Measurements from ENCODE around the gene FFAR2. TPM values are rescaled to one million over a fixed set of nuclear protein-coding genes. Genes with fewer than 3 reads are reported as not detected.

Gene FFAR2
- total RNA-seq, 2 donors from 2014 or later: 0.92 TPM; not detected in 1

DNA sequence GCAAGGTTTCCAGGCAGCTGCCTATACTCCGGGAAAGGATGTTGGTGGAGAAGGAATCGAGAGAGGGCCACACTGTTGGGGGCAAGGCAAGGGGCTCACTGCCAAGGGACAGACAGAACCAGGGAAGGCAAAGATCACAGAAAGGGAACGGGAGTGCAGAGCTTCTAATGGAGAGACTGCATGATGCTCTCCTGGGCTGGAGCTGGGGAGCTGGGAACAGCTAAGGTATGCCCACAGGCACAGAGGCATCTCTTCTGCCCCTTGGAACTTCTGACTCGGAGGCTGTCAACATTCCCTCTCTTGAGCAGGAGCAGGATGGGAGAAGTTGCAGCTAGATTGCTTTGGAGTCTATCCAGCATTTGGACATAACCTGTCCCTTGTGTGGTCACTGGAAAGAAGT lies 22.4 kb upstream of the FFAR2 start:
- TF ChIP-seq, protein P1, sequence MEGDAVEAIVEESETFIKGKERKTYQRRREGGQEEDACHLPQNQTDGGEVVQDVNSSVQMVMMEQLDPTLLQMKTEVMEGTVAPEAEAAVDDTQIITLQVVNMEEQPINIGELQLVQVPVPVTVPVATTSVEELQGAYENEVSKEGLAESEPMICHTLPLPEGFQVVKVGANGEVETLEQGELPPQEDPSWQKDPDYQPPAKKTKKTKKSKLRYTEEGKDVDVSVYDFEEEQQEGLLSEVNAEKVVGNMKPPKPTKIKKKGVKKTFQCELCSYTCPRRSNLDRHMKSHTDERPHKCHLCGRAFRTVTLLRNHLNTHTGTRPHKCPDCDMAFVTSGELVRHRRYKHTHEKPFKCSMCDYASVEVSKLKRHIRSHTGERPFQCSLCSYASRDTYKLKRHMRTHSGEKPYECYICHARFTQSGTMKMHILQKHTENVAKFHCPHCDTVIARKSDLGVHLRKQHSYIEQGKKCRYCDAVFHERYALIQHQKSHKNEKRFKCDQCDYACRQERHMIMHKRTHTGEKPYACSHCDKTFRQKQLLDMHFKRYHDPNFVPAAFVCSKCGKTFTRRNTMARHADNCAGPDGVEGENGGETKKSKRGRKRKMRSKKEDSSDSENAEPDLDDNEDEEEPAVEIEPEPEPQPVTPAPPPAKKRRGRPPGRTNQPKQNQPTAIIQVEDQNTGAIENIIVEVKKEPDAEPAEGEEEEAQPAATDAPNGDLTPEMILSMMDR (IDR thresholded peaks at IDR 0.05): no peak
- H3K4me1 ChIP-seq (ENCODE audit: control insufficient read depth in 1 of 2, low read depth in 2 of 2): no peaks in the 10 kb centered on the region
- H3K27me3 ChIP-seq (replicated peaks; ENCODE audit: insufficient read depth): no peaks in the 10 kb centered on the region
- ATAC-seq (ENCODE audit: insufficient number of reproducible peaks, low FRiP score, low read depth) (no peak), DNase-seq (ENCODE audit: low spot score) (no peak)
- H3K4me3 ChIP-seq: no peak overlapping the region
- no peak overlapping the region for H3K27ac ChIP-seq
- H3K9me3 ChIP-seq: no peaks in the 10 kb centered on the region
- no peaks in the 10 kb centered on the region for H3K36me3 ChIP-seq

DNA sequence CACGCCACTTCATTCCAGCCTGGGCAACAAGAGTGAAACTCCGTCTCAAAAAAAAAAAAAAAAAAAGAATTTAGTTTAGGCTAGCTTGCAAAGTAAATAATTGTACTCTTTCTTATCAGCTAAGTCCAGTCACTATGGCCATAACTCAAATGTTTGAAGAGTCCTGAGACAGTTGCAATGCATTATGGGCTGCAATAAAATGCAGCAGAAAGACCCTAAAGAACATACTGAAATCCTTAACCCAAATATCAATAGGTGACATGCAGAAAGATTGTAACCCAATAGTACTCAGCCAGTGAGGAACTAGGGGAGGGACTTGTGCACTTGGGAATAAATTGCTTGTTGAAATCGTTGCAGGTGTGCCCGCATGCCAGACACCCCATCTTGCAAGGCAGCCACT lies 20.9 kb upstream of the FFAR2 start:
- Histone ChIP-seq H3K36me3 (no peaks in the 10 kb centered on the region), H3K27ac (no peak overlapping the region), H3K9me3 (no peaks in the 10 kb centered on the region), H3K27me3 (replicated peaks; ENCODE audit: insufficient read depth) (no peaks in the 10 kb centered on the region), H3K4me3 (no peak overlapping the region), H3K4me1 (ENCODE audit: control insufficient read depth in 1 of 2, low read depth in 2 of 2) (no peaks in the 10 kb centered on the region)
- ATAC-seq (ENCODE audit: insufficient number of reproducible peaks, low FRiP score, low read depth) (no peak), DNase-seq (ENCODE audit: low spot score) (no peak)
- TF ChIP-seq, protein P1 (IDR thresholded peaks at IDR 0.05): no peak

DNA sequence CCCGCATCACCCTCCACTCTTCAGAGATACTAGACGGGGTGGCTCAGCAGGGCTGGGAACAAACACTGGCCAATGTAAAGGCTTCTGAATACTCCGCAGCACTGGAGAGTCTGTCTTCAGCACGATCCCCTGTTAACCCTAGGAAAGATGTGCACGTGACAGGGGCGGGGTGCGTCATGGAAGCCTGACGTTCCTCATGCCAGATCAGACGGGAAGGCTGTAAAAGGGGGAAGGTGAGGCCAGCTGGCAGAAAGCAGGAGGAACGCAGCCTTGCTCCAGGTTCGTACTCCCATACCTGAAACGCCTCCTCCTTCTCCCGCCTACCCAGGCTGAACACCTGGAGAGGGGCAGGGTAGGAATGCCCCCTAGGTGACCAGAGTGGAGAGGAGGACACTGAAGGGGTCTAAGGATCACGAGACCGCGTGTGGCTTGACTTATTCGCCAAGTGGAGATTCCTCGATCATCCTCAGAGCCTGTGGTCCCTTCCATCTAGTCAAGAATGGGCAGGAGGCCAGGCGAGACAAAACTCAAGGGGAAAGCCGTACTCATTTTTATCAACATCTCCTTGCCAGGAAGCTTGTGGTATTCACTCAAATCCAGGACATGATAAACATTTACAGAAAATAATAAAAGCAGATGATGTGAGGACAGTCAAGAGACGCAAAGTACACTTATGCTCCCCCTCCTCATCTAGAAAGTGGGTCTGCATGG lies 18.2 kb upstream of the FFAR2 start:
- Histone ChIP-seq H3K27me3 (replicated peaks; ENCODE audit: insufficient read depth) (no peaks in the 10 kb centered on the region), H3K27ac (no peak overlapping the region), H3K4me1 (ENCODE audit: control insufficient read depth in 1 of 2, low read depth in 2 of 2) (no peaks in the 10 kb centered on the region), H3K9me3 (no peaks in the 10 kb centered on the region), H3K36me3 (no peaks in the 10 kb centered on the region), H3K4me3 (no peak overlapping the region)
- DNase-seq (ENCODE audit: low spot score): no peak
- TF ChIP-seq, protein P1 (IDR thresholded peaks at IDR 0.05): no peak
- no peak for ATAC-seq (ENCODE audit: insufficient number of reproducible peaks, low FRiP score, low read depth)

DNA sequence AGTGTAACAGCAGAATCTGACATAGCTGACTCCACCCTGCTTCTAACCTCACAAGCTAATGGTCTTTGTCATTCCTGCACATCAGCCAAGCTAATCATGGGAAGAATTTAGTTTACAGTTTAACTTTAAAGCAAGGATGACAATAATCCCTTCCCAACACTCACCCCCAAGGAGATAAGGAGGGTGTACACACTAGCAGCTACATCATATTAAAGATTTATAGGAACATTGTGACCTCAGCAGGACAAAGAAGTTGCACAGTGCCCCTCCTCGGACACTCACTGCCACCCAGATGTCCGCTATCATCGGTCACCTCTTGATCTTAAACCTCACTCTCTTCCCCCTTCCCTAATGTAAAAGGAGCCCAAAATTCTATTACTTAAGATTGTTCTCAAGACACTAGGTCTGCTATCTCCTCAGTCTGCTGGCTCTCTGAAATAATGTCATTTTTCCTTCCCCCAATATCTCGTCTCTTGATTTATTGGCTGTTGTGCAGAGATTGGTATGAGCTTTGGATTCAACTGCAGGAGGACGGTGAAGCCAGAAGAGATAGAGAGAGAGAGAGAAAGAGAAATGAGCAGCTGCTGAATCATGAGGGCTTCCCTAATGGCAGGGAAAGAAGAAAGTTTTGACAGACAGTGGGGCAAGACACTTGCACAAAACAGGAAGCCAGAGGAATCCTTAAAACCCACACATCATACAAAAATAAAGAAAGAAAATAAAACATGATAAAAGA lies 17.5 kb upstream of the FFAR2 start:
- no peak for ATAC-seq (ENCODE audit: insufficient number of reproducible peaks, low FRiP score, low read depth)
- Histone ChIP-seq H3K27me3 (replicated peaks; ENCODE audit: insufficient read depth) (no peaks in the 10 kb centered on the region), H3K9me3 (no peaks in the 10 kb centered on the region), H3K36me3 (no peaks in the 10 kb centered on the region), H3K4me1 (ENCODE audit: control insufficient read depth in 1 of 2, low read depth in 2 of 2) (no peaks in the 10 kb centered on the region), H3K4me3 (no peak overlapping the region), H3K27ac (no peak overlapping the region)
- TF ChIP-seq, protein P1 (IDR thresholded peaks at IDR 0.05): no peak
- DNase-seq (ENCODE audit: low spot score): no peak

DNA sequence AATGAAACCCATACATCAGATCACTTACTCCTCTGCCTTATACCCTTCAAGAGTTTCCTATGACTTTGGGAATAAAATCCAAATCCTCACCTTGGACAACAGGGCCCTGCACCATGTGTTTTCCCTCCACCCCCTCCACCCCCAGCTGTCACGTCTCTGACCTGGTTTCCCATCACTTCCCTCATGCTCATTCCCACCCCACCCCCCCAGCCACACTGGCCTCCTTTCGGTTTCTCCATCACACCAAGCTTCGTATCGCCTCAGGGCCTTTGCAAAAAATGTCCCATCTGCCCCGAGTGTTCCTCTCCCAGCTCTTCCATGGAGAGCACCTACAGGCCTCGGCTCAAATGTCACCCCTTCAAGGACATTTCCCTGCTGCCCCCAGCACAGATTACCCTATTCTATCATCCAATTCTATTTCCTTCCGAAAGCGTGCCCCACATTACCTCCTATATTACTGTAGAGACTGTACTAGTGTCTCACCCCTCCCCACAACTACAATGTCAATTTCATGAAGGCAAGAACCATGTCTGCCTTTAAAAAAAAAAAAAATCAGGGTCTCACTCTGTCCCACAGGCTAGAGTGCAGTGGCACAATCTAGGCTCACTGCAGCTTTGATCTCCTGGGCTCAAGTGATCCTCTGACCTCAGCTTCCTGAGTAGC lies 16.8 kb upstream of the FFAR2 start:
- Histone ChIP-seq H3K9me3 (no peaks in the 10 kb centered on the region), H3K27me3 (replicated peaks; ENCODE audit: insufficient read depth) (no peaks in the 10 kb centered on the region), H3K4me1 (ENCODE audit: control insufficient read depth in 1 of 2, low read depth in 2 of 2) (peaks cover 0 to 5% of the 10 kb centered on the region in 2 donors), H3K27ac (no peak overlapping the region), H3K4me3 (no peak overlapping the region), H3K36me3 (no peaks in the 10 kb centered on the region)
- TF ChIP-seq, protein P1 (IDR thresholded peaks at IDR 0.05): no peak
- no peak for ATAC-seq (ENCODE audit: insufficient number of reproducible peaks, low FRiP score, low read depth)
- DNase-seq (ENCODE audit: low spot score): no peak

All from thoracic aorta (tissue), 2 donors.